Adrenal gland (tissue), 5 donors: Measurements from ENCODE around the gene OSBPL6.

Experiments used
- POLR2A ChIP-seq, 2 donors: fragments of 450-650 bp; IDR thresholded peaks; one replicate each; pipeline ENCODE4 v1.6.1; 2017; ENCODE audit warnings: antibody characterized with exemption in 2 of 2, mild to moderate bottlenecking in 2 of 2, moderate library complexity in 1 of 2
- TF ChIP-seq, protein P1 (sequence below), 6 experiments: fragments of 450-650 bp in 4 of 6; fragments of 200-600 bp in 2 of 6; sonication (generic) in 1 of 6; IDR thresholded peaks; 1 replicate in 5 of 6; 2 replicates in 1 of 6; pipeline versions ENCODE4 v1.5.1 to v1.8.0; 2016 to 2021; ENCODE audit warnings: antibody characterized with exemption in 6 of 6, mild to moderate bottlenecking in 2 of 6, moderate library complexity in 1 of 6
- donor health status: DM: no; HTN: no; CAD: no.

DNA sequence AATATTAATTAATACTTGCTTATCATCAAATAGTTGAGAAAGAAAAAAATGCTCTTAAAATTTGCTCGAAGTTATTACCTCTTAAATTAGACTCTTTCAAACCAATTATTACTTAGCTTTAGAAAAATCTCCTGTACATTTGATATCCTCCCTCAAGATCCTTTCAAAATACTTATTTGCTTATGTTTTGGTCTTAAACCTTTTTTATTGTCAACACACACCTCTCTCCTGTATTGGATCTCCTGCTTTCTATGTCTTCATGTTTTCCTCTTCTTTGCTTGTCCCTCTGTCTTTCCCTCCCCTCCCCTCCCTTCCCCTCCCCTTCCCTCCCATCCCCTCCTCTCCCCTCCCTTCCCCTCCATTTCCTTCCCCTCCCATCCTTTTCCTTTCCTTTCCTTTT lies 14.0 kb downstream of the OSBPL6 start:
- TF ChIP-seq, protein P1, sequence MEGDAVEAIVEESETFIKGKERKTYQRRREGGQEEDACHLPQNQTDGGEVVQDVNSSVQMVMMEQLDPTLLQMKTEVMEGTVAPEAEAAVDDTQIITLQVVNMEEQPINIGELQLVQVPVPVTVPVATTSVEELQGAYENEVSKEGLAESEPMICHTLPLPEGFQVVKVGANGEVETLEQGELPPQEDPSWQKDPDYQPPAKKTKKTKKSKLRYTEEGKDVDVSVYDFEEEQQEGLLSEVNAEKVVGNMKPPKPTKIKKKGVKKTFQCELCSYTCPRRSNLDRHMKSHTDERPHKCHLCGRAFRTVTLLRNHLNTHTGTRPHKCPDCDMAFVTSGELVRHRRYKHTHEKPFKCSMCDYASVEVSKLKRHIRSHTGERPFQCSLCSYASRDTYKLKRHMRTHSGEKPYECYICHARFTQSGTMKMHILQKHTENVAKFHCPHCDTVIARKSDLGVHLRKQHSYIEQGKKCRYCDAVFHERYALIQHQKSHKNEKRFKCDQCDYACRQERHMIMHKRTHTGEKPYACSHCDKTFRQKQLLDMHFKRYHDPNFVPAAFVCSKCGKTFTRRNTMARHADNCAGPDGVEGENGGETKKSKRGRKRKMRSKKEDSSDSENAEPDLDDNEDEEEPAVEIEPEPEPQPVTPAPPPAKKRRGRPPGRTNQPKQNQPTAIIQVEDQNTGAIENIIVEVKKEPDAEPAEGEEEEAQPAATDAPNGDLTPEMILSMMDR (IDR thresholded peaks at IDR 0.05), result no peak
- TF ChIP-seq POLR2A (IDR thresholded peaks at IDR 0.05), result no peak
